ENCODE data around the gene CSRP3.

Gene CSRP3

GRCh38 chr11:19225123-19225522, 23.3 kb upstream of the CSRP3 start:
- DNase-seq (ENCODE audit: low spot score) = no peak

- DNase-seq (ENCODE audit: low spot score) = no peak
Measured at GRCh38 chr11:19220903-19221724, 19.3 kb upstream of the CSRP3 start.

GRCh38 chr11:19218786-19219460, 17.1 kb upstream of the CSRP3 start:
- DNase-seq (ENCODE audit: low spot score) = no peak

- DNase-seq (ENCODE audit: low spot score) = no peak
Measured at GRCh38 chr11:19218216-19218615, 16.4 kb upstream of the CSRP3 start.

- DNase-seq (ENCODE audit: low spot score) = no peak
Measured at GRCh38 chr11:19216709-19217374, 15.1 kb upstream of the CSRP3 start.

GRCh38 chr11:19216021-19216420, 14.2 kb upstream of the CSRP3 start:
- no peak for DNase-seq (ENCODE audit: low spot score)

- no peak for DNase-seq (ENCODE audit: low spot score)
Measured at GRCh38 chr11:19209617-19210370, 8.0 kb upstream of the CSRP3 start.

GRCh38 chr11:19208959-19209546, 7.3 kb upstream of the CSRP3 start:
- DNase-seq (ENCODE audit: low spot score) = no peak

GRCh38 chr11:19208181-19208580, 6.4 kb upstream of the CSRP3 start:
- DNase-seq (ENCODE audit: low spot score) = no peak

GRCh38 chr11:19204836-19205235, 3.1 kb upstream of the CSRP3 start:
- DNase-seq (ENCODE audit: low spot score) = no peak

GRCh38 chr11:19200410-19201201, 1.2 kb downstream of the CSRP3 start:
- peak; percentile 66 for DNase-seq (ENCODE audit: low spot score)

- peak; percentile 86 for DNase-seq (ENCODE audit: low spot score)
Measured at GRCh38 chr11:19199771-19200170, 2.0 kb downstream of the CSRP3 start.

- no peak for DNase-seq (ENCODE audit: low spot score)
Measured at GRCh38 chr11:19199048-19199447, 2.7 kb downstream of the CSRP3 start.

GRCh38 chr11:19196432-19196831, 5.4 kb downstream of the CSRP3 start:
- no peak for DNase-seq (ENCODE audit: low spot score)

GRCh38 chr11:19194620-19195308, 7.0 kb downstream of the CSRP3 start:
- no peak for DNase-seq (ENCODE audit: low spot score)

GRCh38 chr11:19193916-19194315, 7.9 kb downstream of the CSRP3 start:
- DNase-seq (ENCODE audit: low spot score) = no peak

GRCh38 chr11:19191530-19192169, 10.1 kb downstream of the CSRP3 start:
- DNase-seq (ENCODE audit: low spot score) = no peak

- DNase-seq (ENCODE audit: low spot score) = peak; percentile 87
Measured at GRCh38 chr11:19187833-19188258, 13.9 kb downstream of the CSRP3 start.

- DNase-seq (ENCODE audit: low spot score) = peak; percentile 68
Measured at GRCh38 chr11:19187114-19187832, 14.5 kb downstream of the CSRP3 start.
